ENCODE data around the gene ARRB1.

Gene ARRB1

DNA sequence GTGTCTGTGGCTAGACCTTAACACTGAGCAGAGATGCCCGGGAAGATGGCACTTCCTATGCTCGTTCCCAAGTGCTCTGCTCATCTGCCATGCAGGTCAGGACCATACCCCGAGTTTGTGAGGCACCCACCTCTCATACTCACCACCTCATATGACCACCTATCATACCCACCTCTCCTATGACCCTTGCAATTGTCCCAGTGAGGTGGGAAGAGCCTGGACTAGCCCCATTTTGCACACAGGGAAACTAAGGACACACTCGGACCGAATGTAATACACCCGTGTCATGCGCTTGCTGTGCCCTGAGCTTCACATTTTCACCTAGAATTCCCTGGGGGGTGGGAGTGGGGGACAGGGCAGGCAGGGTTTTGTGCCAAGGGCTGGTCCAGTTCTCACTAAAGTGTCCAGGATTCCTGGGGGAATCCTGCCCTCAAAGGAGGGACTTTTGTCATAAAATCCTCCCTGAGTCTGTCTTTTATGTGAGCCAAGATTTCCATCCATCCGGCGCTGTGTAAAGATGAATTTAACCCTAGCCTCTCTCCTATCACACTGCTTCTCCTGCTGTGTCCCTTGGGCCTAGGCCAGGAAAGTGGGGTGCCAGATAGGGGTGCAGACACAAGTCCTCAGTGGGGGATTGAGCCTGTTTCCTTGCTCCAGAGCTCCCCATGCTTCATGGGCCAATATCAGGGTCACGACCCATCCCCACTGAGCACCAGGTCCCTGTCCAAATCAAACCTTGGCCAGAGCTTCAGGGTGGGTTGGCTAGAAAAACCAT, 90.9 kb downstream of the ARRB1 start:
- DNase-seq (ENCODE audit: low read depth in 3 of 3): no peak

DNA sequence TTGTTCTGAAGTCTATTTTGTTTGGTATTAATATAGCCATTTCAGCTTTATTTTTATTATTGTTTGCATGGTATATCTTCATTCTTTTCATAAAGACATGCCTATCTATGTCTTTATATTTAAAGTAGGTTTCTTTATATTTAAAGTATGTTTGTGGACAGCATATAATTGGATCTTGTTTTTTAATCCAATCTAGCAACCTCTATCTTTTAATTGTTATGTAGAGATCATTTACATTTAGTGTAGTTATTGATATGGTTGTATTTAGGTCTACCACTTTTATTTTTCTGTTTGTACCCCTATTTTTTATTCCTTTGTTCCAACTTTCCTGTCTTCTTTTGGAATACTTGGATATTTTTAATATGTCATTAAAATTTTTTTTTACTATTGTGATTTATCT, 97.1 kb downstream of the ARRB1 start:
- no peak for DNase-seq (ENCODE audit: low read depth in 3 of 3)

DNA sequence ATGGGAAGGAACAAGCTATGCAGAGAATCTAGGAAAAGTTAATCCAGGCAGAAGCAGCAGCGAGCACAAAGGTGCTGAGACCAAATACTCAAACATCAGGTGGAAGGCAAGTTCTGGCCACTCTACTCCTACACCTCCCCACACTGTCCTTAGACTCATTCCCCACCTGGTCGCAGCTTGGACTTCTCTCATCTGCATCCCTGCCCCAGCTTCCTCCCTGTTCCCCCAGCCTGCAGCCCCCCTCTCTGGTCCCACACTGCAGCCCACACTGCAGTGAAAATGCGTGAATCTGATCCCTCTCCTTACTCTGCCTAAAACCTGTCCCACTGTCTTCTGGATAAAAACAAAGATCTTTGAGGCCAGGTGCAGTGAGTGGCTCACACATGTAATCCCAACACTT, 101.8 kb downstream of the ARRB1 start:
- no peak for DNase-seq (ENCODE audit: low read depth in 3 of 3)

GRCh38 chr11:75248924-75249256, 102.6 kb downstream of the ARRB1 start:
- DNase-seq (ENCODE audit: low read depth in 3 of 3): no peak

- no peak for DNase-seq (ENCODE audit: low read depth in 3 of 3)
These were observed 104.7 kb downstream of the ARRB1 start for GRCh38 chr11:75246671-75247350.

DNA sequence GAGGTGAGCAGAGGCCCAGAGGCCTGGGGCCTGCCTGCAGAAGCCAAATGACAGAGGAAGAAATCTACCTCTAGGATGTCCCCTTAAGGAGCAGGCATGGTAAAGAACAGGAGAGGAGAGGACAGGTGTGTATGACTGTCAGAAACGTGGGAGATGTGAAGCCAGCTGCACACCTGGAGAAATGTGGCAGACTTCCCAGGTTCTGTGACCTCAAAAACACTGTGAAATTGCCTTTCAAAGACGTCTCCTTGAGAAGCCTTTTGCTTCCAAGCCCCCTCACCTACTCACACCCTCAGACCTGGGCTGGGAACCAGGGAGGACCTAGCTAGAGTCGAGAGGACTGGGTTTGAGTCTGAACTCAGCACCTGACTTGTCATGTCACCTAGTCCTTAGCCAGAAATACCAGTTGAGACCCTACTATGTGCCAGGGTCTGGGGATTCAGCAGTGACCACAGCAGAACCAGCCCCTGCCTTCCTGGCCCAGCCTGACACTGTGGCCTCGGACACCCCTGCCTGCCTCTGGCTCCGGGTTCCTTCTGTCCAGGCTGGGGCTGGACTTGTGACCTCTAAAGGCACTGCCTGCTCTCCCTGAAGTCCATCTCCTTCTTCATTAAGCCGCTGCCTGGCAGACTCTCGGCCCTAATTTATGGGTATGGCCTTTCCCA, 105.3 kb downstream of the ARRB1 start:
- no peak for DNase-seq (ENCODE audit: low read depth in 3 of 3)

- DNase-seq (ENCODE audit: low read depth in 3 of 3): no peak
These were observed 106.0 kb downstream of the ARRB1 start for GRCh38 chr11:75245356-75246005.

- DNase-seq (ENCODE audit: low read depth in 3 of 3): no peak
These were observed 107.2 kb downstream of the ARRB1 start for GRCh38 chr11:75244052-75244814.

DNA sequence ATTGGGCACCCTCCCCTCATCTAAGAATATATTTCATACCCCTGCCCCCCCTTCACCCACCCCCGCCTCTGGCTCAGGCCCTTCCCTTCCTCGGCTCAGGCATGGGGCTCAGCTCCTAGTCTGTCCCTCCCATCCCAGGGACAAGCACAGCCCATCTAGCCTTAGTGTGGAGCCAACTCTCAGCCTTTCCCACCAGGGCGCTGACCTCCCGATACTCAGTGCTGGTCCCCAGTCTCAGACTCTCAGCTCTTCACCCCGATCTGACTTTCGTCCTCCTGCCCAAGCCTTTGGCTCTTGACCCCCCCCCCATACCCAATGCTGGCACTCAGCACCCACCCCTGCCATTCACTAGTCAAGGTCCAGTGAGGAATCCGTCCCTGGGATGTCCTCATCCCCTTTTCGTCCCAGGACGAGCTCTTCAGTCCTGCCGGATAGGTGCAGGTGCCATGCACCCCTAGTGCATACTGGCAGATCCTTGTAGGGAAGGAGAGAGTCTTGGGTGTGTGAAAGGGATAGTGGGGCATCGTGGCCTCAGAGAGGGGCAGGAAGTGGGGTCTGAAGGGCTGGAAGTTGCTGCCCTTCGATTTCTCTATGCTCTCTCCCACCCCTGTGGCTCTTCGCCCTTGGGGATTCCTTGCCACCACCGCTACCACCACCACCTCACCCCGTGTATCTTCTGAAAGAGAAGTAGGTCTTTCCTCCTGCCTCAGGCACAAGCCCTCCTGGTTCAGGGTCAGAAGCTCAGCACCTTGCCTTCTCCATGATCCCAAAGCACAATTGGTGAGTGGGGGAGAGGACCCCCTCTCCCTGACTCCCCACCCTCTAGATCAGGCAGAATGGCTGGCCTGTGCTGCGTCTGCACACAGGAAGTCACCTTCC, 108.5 kb downstream of the ARRB1 start:
- DNase-seq (ENCODE audit: low read depth in 3 of 3): no peak

GRCh38 chr11:75241906-75242644, 109.4 kb downstream of the ARRB1 start:
- DNase-seq (ENCODE audit: low read depth in 3 of 3): no peak

DNA sequence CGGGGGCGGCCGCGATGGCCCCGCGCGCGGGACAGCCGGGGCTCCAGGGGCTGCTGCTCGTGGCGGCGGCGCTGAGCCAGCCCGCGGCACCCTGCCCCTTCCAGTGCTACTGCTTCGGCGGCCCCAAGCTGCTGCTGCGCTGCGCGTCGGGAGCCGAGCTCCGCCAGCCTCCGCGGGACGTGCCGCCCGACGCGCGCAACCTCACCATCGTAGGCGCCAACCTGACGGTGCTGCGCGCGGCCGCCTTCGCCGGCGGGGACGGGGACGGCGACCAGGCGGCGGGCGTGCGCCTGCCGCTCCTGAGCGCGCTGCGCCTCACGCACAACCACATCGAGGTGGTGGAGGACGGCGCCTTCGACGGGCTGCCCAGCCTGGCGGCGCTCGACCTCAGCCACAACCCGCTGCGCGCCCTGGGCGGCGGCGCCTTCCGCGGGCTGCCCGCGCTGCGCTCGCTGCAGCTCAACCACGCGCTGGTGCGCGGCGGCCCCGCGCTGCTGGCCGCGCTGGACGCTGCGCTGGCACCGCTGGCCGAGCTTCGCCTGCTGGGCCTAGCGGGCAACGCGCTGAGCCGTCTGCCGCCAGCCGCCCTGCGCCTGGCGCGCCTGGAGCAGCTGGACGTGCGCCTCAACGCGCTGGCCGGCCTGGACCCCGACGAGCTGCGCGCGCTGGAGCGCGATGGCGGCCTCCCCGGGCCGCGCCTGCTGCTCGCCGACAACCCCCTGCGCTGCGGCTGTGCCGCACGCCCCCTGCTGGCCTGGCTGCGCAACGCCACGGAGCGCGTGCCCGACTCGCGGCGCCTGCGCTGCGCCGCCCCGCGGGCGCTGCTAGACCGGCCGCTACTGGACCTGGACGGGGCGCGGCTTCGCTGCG, 110.2 kb downstream of the ARRB1 start:
- DNase-seq (ENCODE audit: low read depth in 3 of 3): peak; percentile 72 to 83 (median 77)

- DNase-seq (ENCODE audit: low read depth in 3 of 3): peak in 2 of 3 experiments; percentile 23 to 42
These were observed 111.0 kb downstream of the ARRB1 start, which contains the start of gene TPBGL for GRCh38 chr11:75240311-75241035. Gene TPBGL, plus strand, starts transcription at chr11:75240774. Its CDS starts 276 bp downstream, at chr11:75241050.

DNA sequence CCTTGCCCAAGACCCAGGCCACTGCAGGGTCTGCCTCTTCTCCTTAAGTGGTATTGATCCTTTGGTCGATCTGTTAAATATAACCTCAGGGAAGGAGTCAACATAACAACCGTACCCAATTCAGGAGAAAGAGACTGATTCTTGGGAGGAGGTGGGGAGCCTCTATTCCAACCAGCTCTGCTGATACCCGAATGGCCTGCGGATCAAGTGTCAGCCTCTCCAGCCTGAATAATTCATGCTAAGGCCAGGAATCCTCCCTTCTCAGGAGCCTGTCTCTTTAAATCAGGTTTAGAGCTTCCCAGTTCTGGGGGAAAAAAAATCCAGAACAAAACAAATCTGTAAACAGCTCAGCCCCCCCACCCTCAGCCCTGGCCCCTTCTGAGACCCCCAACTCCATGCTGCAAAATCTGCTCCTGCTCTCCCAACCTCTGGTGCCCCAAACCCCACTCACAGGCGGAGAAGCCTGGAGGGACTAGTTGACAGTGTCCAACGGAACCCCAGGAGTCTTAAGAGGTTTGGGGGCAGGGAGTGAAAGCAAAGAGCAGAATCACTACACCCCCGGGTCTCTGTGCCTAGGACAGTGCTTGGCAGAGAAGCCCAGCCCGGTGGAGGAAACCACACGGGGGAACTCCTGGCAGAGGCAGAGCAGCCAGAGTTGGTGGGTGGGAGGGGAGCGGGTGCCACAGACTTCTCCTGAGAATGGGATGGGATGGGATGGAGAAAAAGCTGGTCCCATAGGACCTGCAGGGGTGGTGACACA, 111.8 kb downstream of the ARRB1 start:
- no peak for DNase-seq (ENCODE audit: low read depth in 3 of 3)

GRCh38 chr11:75238595-75239440, 112.6 kb downstream of the ARRB1 start:
- DNase-seq (ENCODE audit: low read depth in 3 of 3): no peak

DNA sequence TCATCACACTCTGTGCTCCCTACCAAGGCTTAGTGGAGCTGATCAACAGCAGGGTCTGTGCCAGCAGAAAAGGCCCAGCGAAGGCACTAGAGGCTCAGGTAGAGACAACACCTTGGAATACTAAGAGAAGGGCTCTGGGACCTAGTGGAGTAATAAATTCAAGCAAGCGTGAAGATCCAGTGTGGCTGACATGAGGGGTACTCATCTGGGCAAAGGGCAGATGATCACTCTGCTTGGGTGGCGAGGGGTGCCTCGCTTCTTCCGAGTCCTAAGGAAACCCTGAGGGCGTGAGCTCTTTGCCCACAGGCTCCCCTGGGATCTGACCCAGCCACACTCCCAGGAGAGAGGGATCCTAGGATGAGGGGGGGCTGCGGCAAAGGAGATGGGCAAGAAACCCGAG, 114.4 kb downstream of the ARRB1 start:
- DNase-seq (ENCODE audit: low read depth in 3 of 3): no peak

GRCh38 chr11:75236062-75236461, 115.4 kb downstream of the ARRB1 start:
- DNase-seq (ENCODE audit: low read depth in 3 of 3): no peak
